Gastrocnemius medialis (tissue), 4 donors: ENCODE results near the gene ANKRD53. TPM values are rescaled to one million over a fixed set of nuclear protein-coding genes. Genes with fewer than 3 reads are reported as not detected.

ENCODE experiments used
- ATAC-seq, 2 donors: fragments of 150-250 bp; one replicate each; pipeline ENCODE4 v1.9.1; 2016
- DNase-seq, 2 donors: peaks; one replicate each; pipeline ENCODE4 v3.0.0-alpha.2; 2019
- H3K27ac ChIP-seq, 4 donors: fragments of 200-600 bp; sonication (generic); 1 replicate in 1 of 4; 2 replicates in 3 of 4; pipeline ENCODE4 v1.5.1; 2016 to 2018; ENCODE audit warnings: mild to moderate bottlenecking in 2 of 4, moderate library complexity in 1 of 4
- H3K27me3 ChIP-seq, 3 donors: fragments of 200-600 bp; sonication (generic) in 2 of 3; 1 replicate in 1 of 3; 2 replicates in 2 of 3; pipeline versions ENCODE4 v1.5.1 to v1.6.0; 2016 to 2019; ENCODE audit warnings: mild to moderate bottlenecking in 1 of 3, moderate library complexity in 1 of 3
- H3K36me3 ChIP-seq, 2 donors: fragments of 200-600 bp; sonication (generic) in 1 of 2; one replicate each; pipeline ENCODE4 v1.5.1; 2017 to 2018
- H3K4me1 ChIP-seq, 2 donors: fragments of 200-600 bp; sonication (generic) in 1 of 2; one replicate each; pipeline ENCODE4 v1.5.1; 2016 to 2017; ENCODE audit warnings: mild to moderate bottlenecking in 2 of 2
- H3K4me3 ChIP-seq, 4 donors: fragments of 200-600 bp; sonication (generic) in 3 of 4; 1 replicate in 1 of 4; 2 replicates in 3 of 4; pipeline ENCODE4 v1.5.1; 2016 to 2019; ENCODE audit warnings: mild to moderate bottlenecking in 2 of 4
- H3K9me3 ChIP-seq, 3 donors: fragments of 200-600 bp; sonication (generic) in 2 of 3; 1 replicate in 1 of 3; 2 replicates in 2 of 3; pipeline ENCODE4 v1.5.1; 2016 to 2019
- POLR2A ChIP-seq, 2 donors: fragments of 450-650 bp; IDR thresholded peaks; one replicate each; pipeline ENCODE4 v1.6.1; 2017; ENCODE audit warnings: antibody characterized with exemption in 2 of 2, mild to moderate bottlenecking in 2 of 2, moderate library complexity in 2 of 2
- in situ Hi-C, 4 donors: fragments of 200-750 bp; cut with MboI; loops; one replicate each; pipeline versions ENCODE4 v1.15.0 to v1.8.0; 2017; ENCODE audit warnings: low sequenced_read_pairs in 4 of 4
- intact Hi-C: fragments of 100-400 bp; cut with DNase I; formaldehyde crosslinking; loops from one replicate; pipeline ENCODE4 v1.15.1; 2023; ENCODE audit warnings: low total_unique reads
- total RNA-seq, 4 donors: library from RNA; depleted of rRNA; stranded (reverse); fragments of >200 nt; gene quantifications; one replicate each; pipeline versions ENCODE4 v1.1.0 to v1.2.3, GENCODE V29; 2016
- TF ChIP-seq, protein P1 (sequence below), 5 experiments: fragments of 450-650 bp in 3 of 5; fragments of 200-600 bp in 2 of 5; sonication (generic) in 2 of 5; IDR thresholded peaks in 4 of 5; conservative IDR thresholded peaks in 1 of 5; 1 replicate in 4 of 5; 2 replicates in 1 of 5; pipeline ENCODE4 v1.5.1; 2016 to 2019; ENCODE audit warnings: antibody characterized with exemption in 5 of 5, mild to moderate bottlenecking in 3 of 5, moderate library complexity in 3 of 5

The ANKRD53 gene
- total RNA-seq, 4 donors from 2014 or later, result 0.44 to 2.0 TPM; not detected in 2

DNA sequence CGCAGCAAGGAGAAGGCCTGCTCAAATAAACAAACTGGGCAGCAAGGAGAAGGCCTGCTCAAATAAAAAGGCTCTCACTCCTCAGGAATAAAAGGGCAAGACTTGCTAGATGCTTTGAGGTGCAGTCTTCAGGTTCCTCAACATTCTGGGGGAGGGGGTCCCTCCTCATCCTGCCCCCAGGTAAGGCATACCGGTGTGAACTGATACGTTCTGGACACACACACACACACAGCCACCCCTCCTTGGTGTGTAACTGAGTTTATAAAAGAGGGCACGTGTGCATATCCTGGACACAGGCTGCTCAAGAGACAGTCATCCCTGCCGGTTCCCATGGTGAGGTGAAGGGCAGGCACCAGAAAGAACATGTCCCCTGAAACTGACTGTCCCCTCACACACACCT lies 11.8 kb downstream of the ANKRD53 start:
- peaks cover 12 to 14% of the 10 kb centered on the region in 2 donors for H3K4me1 ChIP-seq
- in situ Hi-C loops, result no loop called here

DNA sequence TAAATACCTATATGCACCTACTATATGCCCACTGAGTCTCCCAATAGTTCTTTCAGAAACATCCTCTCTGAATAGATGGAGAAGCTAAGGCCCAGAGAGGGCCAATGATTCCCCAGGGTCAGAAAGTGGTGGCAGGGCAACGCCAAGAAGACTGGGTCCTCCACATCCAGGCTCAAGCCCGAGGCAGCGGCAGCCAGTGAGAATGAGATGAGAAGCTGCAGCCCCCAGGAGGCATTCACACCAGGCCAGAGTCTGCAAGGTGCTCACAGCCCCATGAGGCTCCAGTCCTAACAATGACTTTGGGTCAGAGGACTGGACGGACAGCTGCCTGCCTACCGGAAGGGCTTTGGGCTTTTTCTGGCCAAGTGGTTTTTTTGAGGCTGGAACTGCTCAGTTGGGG lies 12.7 kb downstream of the ANKRD53 start:
- TF ChIP-seq, protein P1, sequence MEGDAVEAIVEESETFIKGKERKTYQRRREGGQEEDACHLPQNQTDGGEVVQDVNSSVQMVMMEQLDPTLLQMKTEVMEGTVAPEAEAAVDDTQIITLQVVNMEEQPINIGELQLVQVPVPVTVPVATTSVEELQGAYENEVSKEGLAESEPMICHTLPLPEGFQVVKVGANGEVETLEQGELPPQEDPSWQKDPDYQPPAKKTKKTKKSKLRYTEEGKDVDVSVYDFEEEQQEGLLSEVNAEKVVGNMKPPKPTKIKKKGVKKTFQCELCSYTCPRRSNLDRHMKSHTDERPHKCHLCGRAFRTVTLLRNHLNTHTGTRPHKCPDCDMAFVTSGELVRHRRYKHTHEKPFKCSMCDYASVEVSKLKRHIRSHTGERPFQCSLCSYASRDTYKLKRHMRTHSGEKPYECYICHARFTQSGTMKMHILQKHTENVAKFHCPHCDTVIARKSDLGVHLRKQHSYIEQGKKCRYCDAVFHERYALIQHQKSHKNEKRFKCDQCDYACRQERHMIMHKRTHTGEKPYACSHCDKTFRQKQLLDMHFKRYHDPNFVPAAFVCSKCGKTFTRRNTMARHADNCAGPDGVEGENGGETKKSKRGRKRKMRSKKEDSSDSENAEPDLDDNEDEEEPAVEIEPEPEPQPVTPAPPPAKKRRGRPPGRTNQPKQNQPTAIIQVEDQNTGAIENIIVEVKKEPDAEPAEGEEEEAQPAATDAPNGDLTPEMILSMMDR (IDR thresholded peaks at IDR 0.05 in 4 of 5, conservative IDR thresholded peaks at IDR 0.05 in 1 of 5), result no peak
- no peak for TF ChIP-seq POLR2A (IDR thresholded peaks at IDR 0.05)
- intact Hi-C loops (no loop called here), in situ Hi-C loops (no loop called here)
- ATAC-seq (no peak), DNase-seq (no peak)
- no peaks in the 10 kb centered on the region for H3K9me3 ChIP-seq
- no peak overlapping the region for H3K4me3 ChIP-seq
- peaks cover 14 to 16% of the 10 kb centered on the region in 2 donors for H3K4me1 ChIP-seq
- H3K27me3 ChIP-seq, result no peaks in the 10 kb centered on the region
- H3K36me3 ChIP-seq, result peaks cover 0 to 57% of the 10 kb centered on the region in 2 donors
- no peak overlapping the region for H3K27ac ChIP-seq

More for the DNA sequence above, 11.8 kb downstream of the ANKRD53 start:
- no peaks in the 10 kb centered on the region for H3K27me3 ChIP-seq
- peaks cover 0 to 61% of the 10 kb centered on the region in 2 donors for H3K36me3 ChIP-seq
- H3K4me3 ChIP-seq, result no peak overlapping the region
- intact Hi-C loops, result no loop called here
- DNase-seq, result no peak
- no peak for ATAC-seq
- no peaks in the 10 kb centered on the region for H3K9me3 ChIP-seq
- TF ChIP-seq, protein P1 (IDR thresholded peaks at IDR 0.05 in 4 of 5, conservative IDR thresholded peaks at IDR 0.05 in 1 of 5), result no peak
- TF ChIP-seq POLR2A (IDR thresholded peaks at IDR 0.05), result no peak
- no peak overlapping the region for H3K27ac ChIP-seq

DNA sequence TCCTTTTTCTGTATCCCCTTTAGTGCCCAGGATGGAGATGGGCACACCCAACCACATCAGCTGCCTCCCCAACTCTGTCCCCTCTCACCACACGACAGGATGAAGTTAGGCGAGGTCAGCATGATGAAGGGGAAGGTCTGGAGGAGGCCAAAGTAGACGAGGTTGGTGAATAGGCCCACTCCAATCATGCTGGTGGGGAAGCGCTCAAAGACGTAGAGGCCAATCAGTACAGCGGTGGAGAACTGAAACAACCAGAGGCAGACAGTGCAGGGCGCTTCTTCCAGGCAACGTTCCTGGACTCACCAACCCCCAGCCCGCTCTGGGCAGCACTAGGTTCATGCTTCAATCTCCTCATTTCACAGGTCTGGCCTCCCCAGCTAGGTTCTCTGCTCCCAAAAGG lies 13.3 kb downstream of the ANKRD53 start:
- Histone ChIP-seq H3K4me3 (no peak overlapping the region), H3K27me3 (no peaks in the 10 kb centered on the region), H3K36me3 (peaks cover 0 to 51% of the 10 kb centered on the region in 2 donors), H3K4me1 (peaks cover 14 to 16% of the 10 kb centered on the region in 2 donors), H3K9me3 (no peaks in the 10 kb centered on the region), H3K27ac (no peak overlapping the region)
- intact Hi-C loops (no loop called here), in situ Hi-C loops (no loop called here)
- ATAC-seq (no peak), DNase-seq (no peak)
- no peak for TF ChIP-seq POLR2A (IDR thresholded peaks at IDR 0.05)
- TF ChIP-seq, protein P1 (IDR thresholded peaks at IDR 0.05 in 4 of 5, conservative IDR thresholded peaks at IDR 0.05 in 1 of 5), result no peak

DNA sequence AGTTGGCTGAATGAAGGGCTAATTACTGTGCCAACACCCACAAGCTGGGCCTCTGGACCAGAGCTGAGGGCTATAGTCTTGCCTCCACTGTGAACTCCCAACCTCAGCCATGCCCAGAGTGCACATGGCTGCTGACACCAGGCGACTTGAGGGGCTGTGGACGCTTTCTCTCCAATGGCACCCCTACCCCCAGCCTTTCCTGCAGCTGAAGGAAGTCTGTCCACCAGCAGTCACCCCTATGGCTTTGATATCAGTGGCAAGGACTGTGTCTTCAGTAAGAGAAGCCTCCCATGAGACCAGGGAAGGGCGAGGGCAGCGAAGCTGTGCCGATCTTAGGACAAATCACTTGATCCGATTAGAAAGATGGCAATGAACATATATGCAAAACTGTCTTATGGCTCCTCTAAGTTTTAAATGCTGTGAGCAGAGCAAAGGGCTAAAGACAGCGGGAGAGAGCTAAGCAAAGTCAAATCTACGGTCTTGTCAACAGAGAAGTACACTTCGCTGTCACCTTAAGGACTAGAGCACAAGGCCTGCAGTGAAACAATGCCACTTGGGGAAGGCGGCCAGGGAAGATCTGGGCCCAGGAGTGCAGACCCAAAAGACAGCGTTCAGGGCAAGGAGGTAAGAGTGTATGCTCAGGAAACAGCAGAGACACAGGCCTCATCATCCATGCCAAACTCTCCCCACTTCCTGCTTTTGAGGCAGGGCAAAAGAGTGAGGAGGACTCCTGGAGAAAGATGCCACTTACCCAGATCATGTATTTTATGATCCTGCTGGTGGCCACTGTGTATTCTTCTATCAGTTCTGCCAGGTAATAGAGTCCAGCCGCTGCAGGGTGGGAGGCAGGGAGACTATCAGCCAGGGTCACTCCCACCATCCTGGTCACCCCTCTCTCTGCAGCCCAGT lies 14.8 kb downstream of the ANKRD53 start:
- no peaks in the 10 kb centered on the region for H3K9me3 ChIP-seq
- TF ChIP-seq POLR2A (IDR thresholded peaks at IDR 0.05), result no peak
- TF ChIP-seq, protein P1 (IDR thresholded peaks at IDR 0.05 in 4 of 5, conservative IDR thresholded peaks at IDR 0.05 in 1 of 5), result no peak
- in situ Hi-C loops, result no loop called here
- peaks cover 14 to 16% of the 10 kb centered on the region in 2 donors for H3K4me1 ChIP-seq
- peaks cover 0 to 38% of the 10 kb centered on the region in 2 donors for H3K36me3 ChIP-seq
- no peaks in the 10 kb centered on the region for H3K27me3 ChIP-seq
- peak overlapping the region; percentile 85 to 92 (median 88) for H3K27ac ChIP-seq
- intact Hi-C loops, result no loop called here
- H3K4me3 ChIP-seq, result peak overlapping the region; percentile 91 to 94 (median 94)
- DNase-seq (no peak), ATAC-seq (no peak)
